GM18526 (cell line): ENCODE measurements around the gene THAP7.

ENCODE experiments used
- POLR2A ChIP-seq: IDR thresholded peaks from 3 replicates; pipeline ENCODE4 v1.6.1; 2011; ENCODE audit not compliant: insufficient read length; ENCODE audit errors: extremely low read depth

The THAP7 gene

GRCh38 chr22:20956258-20957101 is 45.4 kb downstream of the THAP7 start:
- no peak for TF ChIP-seq POLR2A

- TF ChIP-seq POLR2A, result no peak
Observed at GRCh38 chr22:20955548-20955947, 46.4 kb downstream of the THAP7 start.

- no peak for TF ChIP-seq POLR2A
Observed at GRCh38 chr22:20953668-20954500, 48.0 kb downstream of the THAP7 start.

- no peak for TF ChIP-seq POLR2A
Observed at GRCh38 chr22:20953342-20953608, 48.6 kb downstream of the THAP7 start.

GRCh38 chr22:20952544-20953341 is 49.2 kb downstream of the THAP7 start:
- TF ChIP-seq POLR2A, result no peak

GRCh38 chr22:20951932-20952380 is 50.0 kb downstream of the THAP7 start:
- TF ChIP-seq POLR2A, result no peak

GRCh38 chr22:20951151-20951931 is 50.6 kb downstream of the THAP7 start:
- no peak for TF ChIP-seq POLR2A

- TF ChIP-seq POLR2A, result no peak
Observed at GRCh38 chr22:20949698-20950183, 52.2 kb downstream of the THAP7 start.
